H9 (cell line): ENCODE results near the gene PRKD2. TPM values are rescaled to one million over a fixed set of nuclear protein-coding genes. Genes with fewer than 3 reads are reported as not detected.

ENCODE experiments used
- DNase-seq: peaks from one replicate; pipeline ENCODE4 v3.0.0-alpha.2; 2017
- H2AFZ ChIP-seq: one replicate; pipeline ENCODE4 v1.6.1; 2013; ENCODE audit warnings: mild to moderate bottlenecking, low read length, control low read depth, moderate library complexity
- H2AK5ac ChIP-seq: 2 replicates; pipeline ENCODE4 v1.6.1; 2013; ENCODE audit warnings: low read length, control low read depth, mixed read lengths; ENCODE audit not compliant: insufficient read length
- H2BK120ac ChIP-seq: one replicate; pipeline ENCODE4 v1.6.1; 2013; ENCODE audit warnings: low read depth, mild to moderate bottlenecking, low read length, control low read depth, inconsistent platforms; ENCODE audit not compliant: poor library complexity, severe bottlenecking
- H2BK12ac ChIP-seq: 2 replicates; pipeline ENCODE4 v1.6.1; 2013; ENCODE audit warnings: low read length, control low read depth, mixed read lengths, low read depth; ENCODE audit not compliant: insufficient read length
- H2BK15ac ChIP-seq: 2 replicates; pipeline ENCODE4 v1.6.1; 2013; ENCODE audit warnings: low read depth, low read length, control low read depth
- H2BK20ac ChIP-seq: one replicate; pipeline ENCODE4 v1.6.1; 2013; ENCODE audit warnings: low read depth, mild to moderate bottlenecking, low read length, control low read depth, inconsistent platforms; ENCODE audit not compliant: poor library complexity, severe bottlenecking
- H2BK5ac ChIP-seq: 2 replicates; pipeline ENCODE4 v1.6.1; 2013; ENCODE audit warnings: low read length, control low read depth, mixed read lengths; ENCODE audit not compliant: insufficient read length
- H3K14ac ChIP-seq: 2 replicates; pipeline ENCODE4 v1.6.1; 2013; ENCODE audit warnings: low read length, control low read depth; ENCODE audit not compliant: insufficient read depth
- H3K18ac ChIP-seq: 2 replicates; pipeline ENCODE4 v1.6.1; 2013; ENCODE audit warnings: low read depth, mild to moderate bottlenecking, mixed read lengths, low read length, control low read depth; ENCODE audit not compliant: insufficient read length
- H3K23ac ChIP-seq: 2 replicates; pipeline ENCODE4 v1.6.1; 2013; ENCODE audit warnings: low read length, control low read depth, mixed read lengths, low read depth; ENCODE audit not compliant: insufficient read length
- H3K23me2 ChIP-seq: 2 replicates; pipeline ENCODE4 v1.6.1; 2013; ENCODE audit warnings: low read depth, mild to moderate bottlenecking, mixed read lengths, low read length, control low read depth; ENCODE audit not compliant: insufficient read length, poor library complexity, severe bottlenecking
- H3K27ac ChIP-seq: 2 replicates; pipeline ENCODE4 v1.5.1; 2013; ENCODE audit warnings: low read length, control low read depth, mixed read lengths, low read depth; ENCODE audit not compliant: insufficient read length
- H3K27me3 ChIP-seq: 2 replicates; pipeline ENCODE4 v1.6.1; 2013; ENCODE audit warnings: low read length, control low read depth, inconsistent platforms; ENCODE audit not compliant: insufficient read depth
- H3K4ac ChIP-seq: 2 replicates; pipeline ENCODE4 v1.6.1; 2013; ENCODE audit warnings: low read depth, mild to moderate bottlenecking, control low read depth, inconsistent platforms, low read length, moderate library complexity
- H3K4me1 ChIP-seq: 2 replicates; pipeline ENCODE4 v1.6.1; 2013; ENCODE audit warnings: low read length, control low read depth, inconsistent platforms; ENCODE audit not compliant: insufficient read depth
- H3K4me2 ChIP-seq: 2 replicates; pipeline ENCODE4 v1.6.1; 2013; ENCODE audit warnings: low read length, control low read depth, mixed read lengths; ENCODE audit not compliant: insufficient read length, insufficient read depth
- H3K56ac ChIP-seq: 2 replicates; pipeline ENCODE4 v1.6.1; 2013; ENCODE audit warnings: low read depth, mild to moderate bottlenecking, mixed read lengths, low read length, control low read depth; ENCODE audit not compliant: insufficient read length
- H3K79me1 ChIP-seq: 2 replicates; pipeline ENCODE4 v1.6.1; 2013; ENCODE audit warnings: low read depth, mild to moderate bottlenecking, moderate library complexity, low read length, control low read depth, inconsistent platforms; ENCODE audit not compliant: insufficient read depth, poor library complexity, severe bottlenecking
- H3K79me2 ChIP-seq: 2 replicates; pipeline ENCODE4 v1.6.1; 2013; ENCODE audit warnings: low read length, control low read depth, inconsistent platforms; ENCODE audit not compliant: insufficient read depth
- H3K9ac ChIP-seq: 2 replicates; pipeline ENCODE4 v1.6.1; 2013; ENCODE audit warnings: low read length, control low read depth, mixed read lengths; ENCODE audit not compliant: insufficient read length; ENCODE audit errors: extremely low read depth
- H3K9me3 ChIP-seq: one replicate; pipeline ENCODE4 v1.6.1; 2013; ENCODE audit warnings: low read depth, low read length, inconsistent platforms; ENCODE audit not compliant: control insufficient read depth
- H3T11ph ChIP-seq: one replicate; pipeline ENCODE4 v1.6.1; 2013; ENCODE audit warnings: mild to moderate bottlenecking, low read length, control low read depth, inconsistent platforms
- H4K20me1 ChIP-seq: one replicate; pipeline ENCODE4 v1.6.1; 2013; ENCODE audit not compliant: control insufficient read depth, insufficient read length, insufficient read depth
- H4K5ac ChIP-seq: 2 replicates; pipeline ENCODE4 v1.6.1; 2013; ENCODE audit warnings: low read depth, mild to moderate bottlenecking, mixed read lengths, low read length, control low read depth; ENCODE audit not compliant: insufficient read length
- H4K8ac ChIP-seq: replicated peaks from 2 replicates; pipeline ENCODE4 v1.6.1; 2013; ENCODE audit warnings: low read length, control low read depth, mixed read lengths, low read depth; ENCODE audit not compliant: insufficient read length
- H4K91ac ChIP-seq: 2 replicates; pipeline ENCODE4 v1.6.1; 2013; ENCODE audit warnings: low read depth, mild to moderate bottlenecking, moderate library complexity, mixed read lengths, low read length, control low read depth; ENCODE audit not compliant: insufficient read length
- H3K27ac Mint-ChIP-seq, 3 experiments: 2 replicates in 2 of 3; 3 replicates in 1 of 3; pipeline ENCODE4 v1.8.0; 2020 to 2021; ENCODE audit warnings: mixed read lengths in 3 of 3, mild to moderate bottlenecking in 1 of 3, moderate library complexity in 1 of 3
- H3K27me3 Mint-ChIP-seq: 2 replicates; pipeline ENCODE4 v1.8.0; 2021; ENCODE audit warnings: low read depth, mild to moderate bottlenecking, moderate library complexity, mixed read lengths
- H3K36me3 Mint-ChIP-seq, 3 experiments: 2 replicates in 2 of 3; 3 replicates in 1 of 3; pipeline ENCODE4 v1.8.0; 2020 to 2021; ENCODE audit warnings: low read depth in 3 of 3, mixed read lengths in 3 of 3; ENCODE audit not compliant: insufficient read depth in 1 of 3
- H3K4me1 Mint-ChIP-seq, 2 experiments: 2 replicates each; pipeline ENCODE4 v1.8.0; 2020; ENCODE audit warnings: mixed read lengths in 2 of 2
- H3K4me3 Mint-ChIP-seq, 2 experiments: 2 replicates in 1 of 2; 3 replicates in 1 of 2; pipeline ENCODE4 v1.8.0; 2020 to 2021; ENCODE audit warnings: mild to moderate bottlenecking in 2 of 2, mixed read lengths in 2 of 2, moderate library complexity in 1 of 2
- H3K9me3 Mint-ChIP-seq, 2 experiments: 2 replicates in 1 of 2; 3 replicates in 1 of 2; pipeline ENCODE4 v1.8.0; 2020; ENCODE audit warnings: mild to moderate bottlenecking in 2 of 2, mixed read lengths in 2 of 2, moderate library complexity in 1 of 2
- CTCF ChIP-seq: fragments of 200-600 bp; sonication (generic); conservative IDR thresholded peaks from 3 replicates; pipeline ENCODE4 v1.8.0; 2021; ENCODE audit warnings: antibody characterized with exemption, mild to moderate bottlenecking
- WGBS: extraction: QIAGEN DNeasy Blood & Tissue Kit; methylation state at CpG from one replicate; pipeline ENCODE4 v1.1.7; 2013; ENCODE audit warnings: missing lambda C conversion rate, low lambda C conversion rate, mixed read lengths; ENCODE audit not compliant: insufficient read length; ENCODE audit errors: extremely low coverage; 5-methylcytosine and 5-hydroxymethylcytosine counted together
- total RNA-seq: library from RNA; stranded (reverse); gene quantifications from 2 replicates; pipeline ENCODE4 v1.2.1, GENCODE V29; 2021

The PRKD2 gene
- total RNA-seq, 1 experiment from 2014 or later, result 60.7 TPM

GRCh38 chr19:46639358-46640182, 77.3 kb downstream of the PRKD2 start:
- no peak overlapping the region for H4K91ac ChIP-seq
- no peak overlapping the region for H3K18ac ChIP-seq
- Mint-ChIP-seq H3K36me3 (no peaks in the 10 kb centered on the region), H3K4me3 (no peak overlapping the region), H3K27ac (no peak overlapping the region), H3K4me1 (peaks cover 5 to 13% of the 10 kb centered on the region in 2 experiments), H3K27me3 (peaks cover 54% of the 10 kb centered on the region), H3K9me3 (no peaks in the 10 kb centered on the region)
- no peak overlapping the region for H2BK12ac ChIP-seq
- H3K9ac ChIP-seq, result no peak overlapping the region
- no peaks in the 10 kb centered on the region for H3K79me2 ChIP-seq
- no peaks in the 10 kb centered on the region for H4K20me1 ChIP-seq
- peak overlapping the region; percentile 63 for H3K4me2 ChIP-seq
- H2AK5ac ChIP-seq, result no peak overlapping the region
- no peak overlapping the region for H2BK120ac ChIP-seq
- H3K4me1 ChIP-seq, result no peaks in the 10 kb centered on the region
- no peaks in the 10 kb centered on the region for H3K79me1 ChIP-seq
- no CpG with 5 or more reads among the region's 49 CpGs for WGBS
- H3K23me2 ChIP-seq, result peaks cover 17% of the 10 kb centered on the region
- H2BK20ac ChIP-seq, result no peak overlapping the region
- H3K56ac ChIP-seq, result no peak overlapping the region
- no peak overlapping the region for H3T11ph ChIP-seq
- no peak overlapping the region for H2AFZ ChIP-seq
- no peak for DNase-seq
- H3K27ac ChIP-seq, result no peak overlapping the region
- no peak for TF ChIP-seq CTCF
- peaks cover 18% of the 10 kb centered on the region; the same call in 1 of the 2 replicates for H3K27me3 ChIP-seq
- no peak overlapping the region for H2BK5ac ChIP-seq
- H2BK15ac ChIP-seq, result no peak overlapping the region
- H3K14ac ChIP-seq, result no peak overlapping the region; the same call in 1 of the 2 replicates
- H3K9me3 ChIP-seq, result no peaks in the 10 kb centered on the region
- no peak overlapping the region for H3K23ac ChIP-seq
- H3K4ac ChIP-seq, result no peak overlapping the region
- no peak overlapping the region for H4K8ac ChIP-seq
- H4K5ac ChIP-seq, result no peak overlapping the region
